ENCODE results near the gene RTF2.

DNA sequence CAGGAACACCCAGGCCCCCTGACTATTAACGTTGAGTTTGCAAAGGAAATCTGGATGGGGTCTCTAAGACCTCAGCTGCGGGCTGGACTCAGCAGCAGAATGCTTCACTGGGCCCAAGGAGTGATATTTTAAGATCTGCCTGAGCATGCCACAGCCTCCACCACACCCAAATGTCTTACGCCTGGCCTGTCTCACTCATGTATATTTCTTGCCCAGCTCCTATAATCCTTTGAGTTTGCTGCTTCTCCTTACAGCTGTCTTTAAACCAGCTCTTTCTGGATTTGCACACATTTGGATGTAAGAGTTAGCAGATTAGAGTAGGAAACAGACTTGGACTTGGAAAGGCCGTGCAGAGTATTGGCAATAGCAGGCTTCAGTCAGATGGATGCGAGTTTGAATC lies 40.0 kb upstream of the RTF2 start:
- TF ChIP-seq TAF1 (IDR thresholded peaks at IDR 0.05; ENCODE audit: low read depth) (no peak), RAD21 (IDR thresholded peaks at IDR 0.05; ENCODE audit: low read depth) (no peak), EP300 (IDR thresholded peaks at IDR 0.05; ENCODE audit: borderline replicate concordance) (no peak), EGR1 (IDR thresholded peaks at IDR 0.05) (no peak), FOXM1 (IDR thresholded peaks at IDR 0.05; ENCODE audit: borderline replicate concordance, low read depth) (no peak), YY1 (IDR thresholded peaks at IDR 0.05; ENCODE audit: low read depth) (no peak), CREB1 (IDR thresholded peaks at IDR 0.05; ENCODE audit: low read depth) (no peak), TEAD4 (IDR thresholded peaks at IDR 0.05) (no peak), CEBPB (IDR thresholded peaks at IDR 0.05) (no peak)
- TF ChIP-seq, protein P1, sequence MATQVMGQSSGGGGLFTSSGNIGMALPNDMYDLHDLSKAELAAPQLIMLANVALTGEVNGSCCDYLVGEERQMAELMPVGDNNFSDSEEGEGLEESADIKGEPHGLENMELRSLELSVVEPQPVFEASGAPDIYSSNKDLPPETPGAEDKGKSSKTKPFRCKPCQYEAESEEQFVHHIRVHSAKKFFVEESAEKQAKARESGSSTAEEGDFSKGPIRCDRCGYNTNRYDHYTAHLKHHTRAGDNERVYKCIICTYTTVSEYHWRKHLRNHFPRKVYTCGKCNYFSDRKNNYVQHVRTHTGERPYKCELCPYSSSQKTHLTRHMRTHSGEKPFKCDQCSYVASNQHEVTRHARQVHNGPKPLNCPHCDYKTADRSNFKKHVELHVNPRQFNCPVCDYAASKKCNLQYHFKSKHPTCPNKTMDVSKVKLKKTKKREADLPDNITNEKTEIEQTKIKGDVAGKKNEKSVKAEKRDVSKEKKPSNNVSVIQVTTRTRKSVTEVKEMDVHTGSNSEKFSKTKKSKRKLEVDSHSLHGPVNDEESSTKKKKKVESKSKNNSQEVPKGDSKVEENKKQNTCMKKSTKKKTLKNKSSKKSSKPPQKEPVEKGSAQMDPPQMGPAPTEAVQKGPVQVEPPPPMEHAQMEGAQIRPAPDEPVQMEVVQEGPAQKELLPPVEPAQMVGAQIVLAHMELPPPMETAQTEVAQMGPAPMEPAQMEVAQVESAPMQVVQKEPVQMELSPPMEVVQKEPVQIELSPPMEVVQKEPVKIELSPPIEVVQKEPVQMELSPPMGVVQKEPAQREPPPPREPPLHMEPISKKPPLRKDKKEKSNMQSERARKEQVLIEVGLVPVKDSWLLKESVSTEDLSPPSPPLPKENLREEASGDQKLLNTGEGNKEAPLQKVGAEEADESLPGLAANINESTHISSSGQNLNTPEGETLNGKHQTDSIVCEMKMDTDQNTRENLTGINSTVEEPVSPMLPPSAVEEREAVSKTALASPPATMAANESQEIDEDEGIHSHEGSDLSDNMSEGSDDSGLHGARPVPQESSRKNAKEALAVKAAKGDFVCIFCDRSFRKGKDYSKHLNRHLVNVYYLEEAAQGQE (IDR thresholded peaks at IDR 0.05; ENCODE audit: low read depth) = no peak

All from Ishikawa (cell line).